RPMI7951 (cell line): Measurements from ENCODE around the gene MGMT. TPM values are rescaled to one million over a fixed set of nuclear protein-coding genes. Genes with fewer than 3 reads are reported as not detected.

Source experiments
- DNase-seq: peaks from one replicate; pipeline ENCODE4 v3.0.0-alpha.2; 2012; ENCODE audit warnings: low read depth
- total RNA-seq: library from RNA; depleted of rRNA; stranded (reverse); fragments of >200 nt; shearing (Covaris generic); gene quantifications from 2 replicates; pipeline ENCODE4 v1.2.3, GENCODE V29; 2014

Gene MGMT
- total RNA-seq, 1 experiment from 2014 or later: 6.2 TPM

- no peak for DNase-seq
Measured at GRCh38 chr10:129495256-129495655, 28.2 kb downstream of the MGMT start.

GRCh38 chr10:129495698-129496097 is 28.7 kb downstream of the MGMT start:
- DNase-seq: no peak

GRCh38 chr10:129497013-129497412 is 30.0 kb downstream of the MGMT start:
- DNase-seq: no peak

- DNase-seq: no peak
Measured at GRCh38 chr10:129498680-129499079, 31.6 kb downstream of the MGMT start.

- no peak for DNase-seq
Measured at GRCh38 chr10:129500617-129501339, 33.7 kb downstream of the MGMT start.

DNA sequence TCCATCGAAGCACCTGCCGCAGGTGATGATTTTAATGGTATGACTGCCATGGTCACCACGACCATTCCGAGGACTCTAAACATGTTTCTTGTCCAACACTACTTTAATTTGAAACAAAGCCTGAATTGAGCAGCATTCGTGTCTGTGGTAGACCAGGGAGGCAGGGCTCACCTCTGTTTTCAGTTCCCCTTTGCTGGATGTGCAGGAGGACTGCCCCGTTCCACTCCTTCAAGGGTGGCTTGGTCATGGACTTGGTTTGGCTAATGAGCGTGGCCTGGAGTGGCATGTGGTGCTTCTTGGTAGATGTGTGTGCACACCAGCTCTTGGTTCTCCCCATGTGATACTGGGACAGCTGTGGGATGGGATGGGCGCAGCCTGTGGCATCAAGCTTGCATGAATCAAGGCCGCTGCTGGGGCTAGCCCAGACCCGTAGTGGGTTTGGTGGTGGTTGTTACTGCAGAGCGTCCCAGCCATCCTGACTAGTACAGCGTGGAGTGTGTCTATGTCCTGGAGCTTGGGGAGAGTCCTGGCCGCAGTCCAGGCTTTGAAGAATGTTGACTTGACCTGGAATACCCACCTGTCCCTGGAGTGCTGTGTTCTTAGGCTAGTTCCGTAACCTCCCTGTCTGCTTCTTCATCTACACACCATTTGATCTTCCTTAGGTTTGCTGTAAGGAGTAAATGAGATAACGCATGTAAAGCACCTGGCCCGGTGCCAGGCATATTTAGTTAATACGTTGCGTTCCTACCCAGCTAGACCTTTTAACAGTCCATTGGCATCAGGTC is 34.8 kb downstream of the MGMT start:
- DNase-seq: no peak

GRCh38 chr10:129502448-129502847 is 35.4 kb downstream of the MGMT start:
- no peak for DNase-seq

DNA sequence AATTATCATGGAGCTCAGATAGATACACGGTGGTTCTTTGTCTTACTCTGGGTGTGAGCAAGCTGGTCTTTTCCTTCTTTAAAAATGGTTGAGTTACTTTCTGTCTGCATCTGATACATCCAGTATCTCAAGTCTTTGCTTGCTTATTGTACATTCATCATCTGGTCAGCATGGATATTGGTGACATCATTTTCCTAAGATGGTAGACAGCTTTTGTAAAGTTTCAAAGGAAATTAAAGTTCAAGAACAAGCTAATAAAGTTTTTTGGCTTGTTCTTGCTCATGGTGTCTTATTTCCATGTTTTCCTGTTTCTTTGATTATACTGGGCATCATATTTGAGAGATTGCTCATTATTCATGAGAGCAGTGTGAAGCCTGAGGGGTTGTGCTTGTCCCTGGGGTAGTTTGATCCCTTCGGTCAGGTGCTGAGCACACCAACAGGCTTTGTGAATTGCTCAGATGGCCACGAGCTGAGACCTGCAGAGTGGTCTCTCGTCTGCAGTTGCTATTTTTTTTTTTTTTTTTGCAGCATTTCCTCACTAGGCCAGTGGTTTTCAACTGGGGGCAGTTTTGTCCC is 38.5 kb downstream of the MGMT start:
- no peak for DNase-seq

DNA sequence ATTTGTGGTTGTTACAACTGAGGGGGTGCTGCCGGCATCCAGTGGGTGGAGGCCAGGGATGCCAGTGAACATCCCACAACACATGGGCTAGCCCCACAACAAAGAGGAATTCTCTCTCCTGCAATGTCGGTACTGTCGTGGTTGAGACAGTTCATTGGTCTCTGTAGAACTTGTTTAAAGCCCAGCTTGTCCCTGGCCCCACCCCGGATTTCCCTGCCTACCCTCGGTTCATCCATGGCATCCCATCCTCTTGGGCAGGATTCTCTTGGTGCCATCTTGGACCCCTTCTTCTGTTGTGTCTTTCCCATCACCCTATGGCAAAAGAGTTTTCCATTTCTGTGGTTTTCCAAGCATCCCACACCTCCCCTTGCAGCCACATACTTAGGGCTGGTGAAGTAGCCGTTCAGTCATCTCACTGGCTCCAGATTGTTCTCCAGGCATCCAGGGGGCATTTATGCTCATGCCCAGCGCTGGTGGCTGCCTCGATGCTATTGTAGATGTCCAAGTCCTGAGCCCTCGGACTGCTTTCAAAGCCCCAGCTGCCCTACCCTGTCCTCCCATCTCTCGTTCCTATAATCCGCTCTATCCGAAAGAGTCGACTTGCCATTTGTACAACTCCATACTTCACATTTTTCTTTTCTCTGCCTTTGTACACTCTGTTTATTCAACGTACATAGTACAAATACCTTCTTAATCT is 39.2 kb downstream of the MGMT start:
- DNase-seq: no peak

- no peak for DNase-seq
Measured at GRCh38 chr10:129507216-129507889, 40.3 kb downstream of the MGMT start.

DNA sequence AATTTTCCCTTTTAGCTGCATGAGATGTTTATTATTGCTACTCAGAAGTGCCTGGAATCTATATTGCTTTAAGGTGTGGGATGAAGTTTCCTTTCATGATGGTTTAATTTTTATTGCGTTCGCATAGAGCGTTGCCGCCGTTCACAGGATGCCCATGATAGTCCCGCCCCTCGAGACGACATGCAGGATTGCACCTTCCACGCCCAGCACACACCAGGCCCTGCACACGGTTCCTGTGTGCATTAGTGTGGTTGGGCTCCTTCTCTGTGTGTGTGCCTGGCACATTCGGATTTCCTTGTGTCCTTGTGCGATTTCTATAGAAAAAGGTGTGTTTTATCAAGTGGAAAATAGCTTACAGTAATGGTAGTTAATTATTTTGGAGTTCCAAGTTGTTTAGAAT is 42.1 kb downstream of the MGMT start:
- no peak for DNase-seq

DNA sequence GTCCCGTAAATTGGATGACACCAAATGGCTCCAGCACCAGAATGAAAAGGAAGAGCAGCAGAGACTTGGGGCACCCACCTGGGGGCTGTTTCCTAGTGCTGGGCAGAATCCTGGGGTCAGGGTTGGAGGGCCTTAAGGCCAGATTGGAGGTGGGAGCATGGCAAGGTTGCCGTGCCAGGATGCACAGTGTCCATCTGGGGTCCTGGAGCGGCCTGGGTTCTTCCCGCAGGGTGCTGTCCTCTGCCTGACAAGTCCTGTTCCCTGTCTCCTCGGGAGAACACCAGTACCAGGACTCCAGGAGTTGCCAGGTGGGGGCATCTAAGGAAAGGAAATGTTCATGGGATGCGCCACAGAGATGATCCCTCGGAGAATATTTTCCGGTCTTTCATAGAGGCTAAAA is 42.8 kb downstream of the MGMT start:
- DNase-seq: no peak

GRCh38 chr10:129511086-129511485 is 44.0 kb downstream of the MGMT start:
- DNase-seq: no peak

GRCh38 chr10:129511758-129512157 is 44.7 kb downstream of the MGMT start:
- DNase-seq: no peak

GRCh38 chr10:129513312-129513711 is 46.3 kb downstream of the MGMT start:
- DNase-seq: no peak

- DNase-seq: no peak
Measured at GRCh38 chr10:129514568-129515451, 47.8 kb downstream of the MGMT start.

DNA sequence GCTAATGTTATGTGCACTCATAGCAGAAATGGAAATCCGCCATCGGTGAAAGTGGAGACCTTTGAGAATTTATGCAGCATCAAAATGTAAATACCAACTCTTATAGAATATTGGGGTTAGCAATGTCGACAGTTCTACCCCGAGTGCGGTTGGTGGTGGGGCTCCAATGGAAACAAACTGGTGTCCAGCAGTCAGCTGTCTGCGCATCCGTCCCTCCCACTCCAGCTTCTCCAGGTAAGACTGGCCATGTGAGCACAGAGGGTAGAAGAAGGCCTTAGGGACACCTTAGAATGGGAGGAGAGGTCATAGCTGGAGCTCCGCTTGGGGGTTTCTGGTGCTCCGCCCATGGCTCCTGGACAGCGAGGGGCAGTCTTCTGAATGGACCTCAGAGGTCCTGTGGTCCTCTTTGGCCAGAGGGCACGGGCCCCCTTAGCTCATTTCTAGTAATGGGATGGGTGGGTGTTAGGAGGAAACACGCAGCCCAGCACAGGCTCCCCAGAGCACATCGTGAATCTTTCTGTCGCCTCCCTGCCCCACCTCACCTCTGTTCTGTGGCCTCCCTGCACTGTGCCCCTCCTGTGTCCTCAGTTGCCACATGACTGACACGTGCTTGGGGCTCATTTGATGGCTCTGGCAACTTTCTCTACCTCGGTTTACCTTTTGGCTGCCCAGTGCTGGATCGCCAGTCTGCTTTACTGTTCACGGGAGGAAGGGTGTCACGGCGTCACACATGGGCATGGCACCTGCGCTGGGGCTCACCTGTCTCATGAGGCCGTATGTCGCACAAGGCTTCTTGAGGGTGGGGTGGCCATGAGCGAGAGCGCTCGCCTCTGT is 50.0 kb downstream of the MGMT start:
- DNase-seq: no peak

- no peak for DNase-seq
Measured at GRCh38 chr10:129517680-129518057, 50.6 kb downstream of the MGMT start.

- no peak for DNase-seq
Measured at GRCh38 chr10:129518793-129519192, 51.8 kb downstream of the MGMT start.
